H1 (cell line): ENCODE data around the gene C2orf42. TPM values are rescaled to one million over a fixed set of nuclear protein-coding genes. Genes with fewer than 3 reads are reported as not detected.

Experiments used
- CTCF ChIA-PET: fragments of 300-600 bp; sonication (Branson Sonifier 250); formaldehyde crosslinking; loops from one replicate; lab custom pipeline; 2021; ENCODE audit not compliant: partially characterized antibody; lab: Charles Lee
- POLR2A ChIA-PET: fragments of 300-600 bp; sonication (Branson Sonifier 250); formaldehyde crosslinking; loops from one replicate; lab custom pipeline; 2021; ENCODE audit warnings: inconsistent platforms; ENCODE audit not compliant: partially characterized antibody; lab: Charles Lee
- DNase-seq, 2 experiments: peaks; one replicate each; pipeline versions ENCODE4 v3.0.0 to v3.0.0-alpha.2; 2010 to 2022; ENCODE audit warnings: low spot score in 2 of 2, low read depth in 1 of 2, mixed read lengths in 1 of 2
- FAIRE-seq: peaks from 2 replicates; lab custom pipeline; 2011; peaks lifted over from hg19 to GRCh38; lab: Jason Lieb, UNC
- H2AFZ ChIP-seq: 2 replicates; pipeline ENCODE4 v1.8.1; 2012; ENCODE audit warnings: low read length, inconsistent platforms
- H2AK5ac ChIP-seq: 2 replicates; pipeline ENCODE4 v1.6.1; 2013; ENCODE audit warnings: low read depth, low read length
- H2BK120ac ChIP-seq: replicated peaks from 2 replicates; pipeline ENCODE3; 2013; ENCODE audit warnings: low read depth, low read length, inconsistent platforms
- H2BK12ac ChIP-seq: 2 replicates; pipeline ENCODE4 v1.6.1; 2013; ENCODE audit warnings: low read depth, low read length
- H2BK15ac ChIP-seq: 2 replicates; pipeline ENCODE4 v1.6.1; 2013; ENCODE audit warnings: low read length
- H2BK20ac ChIP-seq: 2 replicates; pipeline ENCODE4 v1.6.1; 2013; ENCODE audit warnings: low read length
- H2BK5ac ChIP-seq: 2 replicates; pipeline ENCODE4 v1.6.1; 2013; ENCODE audit warnings: low read depth, low read length
- H3K14ac ChIP-seq: 2 replicates; pipeline ENCODE4 v1.6.1; 2013; ENCODE audit warnings: inconsistent platforms; ENCODE audit not compliant: insufficient read length
- H3K18ac ChIP-seq: 2 replicates; pipeline ENCODE4 v1.6.1; 2013; ENCODE audit warnings: low read length; ENCODE audit errors: extremely low read depth
- H3K23ac ChIP-seq: 2 replicates; pipeline ENCODE4 v1.6.1; 2013; ENCODE audit warnings: inconsistent platforms; ENCODE audit not compliant: insufficient read length
- H3K23me2 ChIP-seq: 2 replicates; pipeline ENCODE4 v1.6.1; 2013; ENCODE audit warnings: low read depth, low read length
- H3K27ac ChIP-seq: 2 replicates; pipeline ENCODE4 v1.6.1; 2011; ENCODE audit warnings: low read depth, low read length, inconsistent platforms
- H3K27me3 ChIP-seq, 4 experiments: replicated peaks in 1 of 4; 1 replicate in 1 of 4; 2 replicates in 3 of 4; pipeline versions ENCODE4 v1.6.1 to v1.8.1; 2011 to 2013; ENCODE audit warnings: low read length in 3 of 4, mild to moderate bottlenecking in 3 of 4, inconsistent platforms in 2 of 4, mixed read lengths in 2 of 4, moderate library complexity in 1 of 4; ENCODE audit not compliant: control insufficient read depth in 3 of 4, insufficient read depth in 3 of 4; ENCODE audit errors: extremely low read depth in 1 of 4
- H3K36me3 ChIP-seq, 4 experiments: 2 replicates each; pipeline versions ENCODE4 v1.6.1 to v1.8.1; 2011 to 2013; ENCODE audit warnings: mild to moderate bottlenecking in 4 of 4, low read length in 3 of 4, moderate library complexity in 2 of 4, control low read depth in 1 of 4, inconsistent platforms in 1 of 4; ENCODE audit not compliant: insufficient read depth in 4 of 4, control insufficient read depth in 2 of 4
- H3K4ac ChIP-seq: replicated peaks from 2 replicates; pipeline ENCODE3; 2013; ENCODE audit warnings: low read length, low read depth, mixed read lengths, inconsistent platforms; ENCODE audit not compliant: insufficient read length
- H3K4me1 ChIP-seq, 4 experiments: replicated peaks in 1 of 4; 1 replicate in 1 of 4; 2 replicates in 3 of 4; pipeline versions ENCODE4 v1.6.1 to v1.8.1; 2011 to 2013; ENCODE audit warnings: low read length in 3 of 4, inconsistent platforms in 2 of 4, mixed read lengths in 1 of 4; ENCODE audit not compliant: insufficient read depth in 4 of 4, control insufficient read depth in 3 of 4
- H3K4me2 ChIP-seq, 2 experiments: 2 replicates each; pipeline versions ENCODE4 v1.6.1 to v1.8.1; 2011 to 2013; ENCODE audit warnings: low read depth in 2 of 2, low read length in 2 of 2, control low read depth in 1 of 2, inconsistent platforms in 1 of 2, mild to moderate bottlenecking in 1 of 2; ENCODE audit not compliant: insufficient read depth in 1 of 2
- H3K4me3 ChIP-seq, 4 experiments: fragments of 200-600, 300-600 bp in 1 of 4; sonication (generic), shearing (Covaris generic), sonication (Bioruptor Twin) in 1 of 4; 2 replicates each; pipeline versions ENCODE4 v1.5.1 to v1.8.1; 2011 to 2016; ENCODE audit warnings: low read length in 4 of 4, low read depth in 3 of 4, control low read depth in 2 of 4, inconsistent platforms in 2 of 4, mild to moderate bottlenecking in 2 of 4, mixed read lengths in 1 of 4, moderate library complexity in 1 of 4; ENCODE audit not compliant: insufficient read depth in 2 of 4; ENCODE audit errors: extremely low read depth in 1 of 4
- H3K56ac ChIP-seq: replicated peaks from 2 replicates; pipeline ENCODE3; 2013; ENCODE audit warnings: low read depth, mild to moderate bottlenecking, mixed read lengths, low read length, inconsistent platforms; ENCODE audit not compliant: insufficient read length
- H3K79me1 ChIP-seq: 2 replicates; pipeline ENCODE4 v1.6.1; 2013; ENCODE audit warnings: low read depth, low read length, control low read depth
- H3K79me2 ChIP-seq, 2 experiments: 2 replicates each; pipeline versions ENCODE4 v1.6.1 to v1.8.1; 2012 to 2013; ENCODE audit warnings: low read length in 2 of 2, mild to moderate bottlenecking in 2 of 2, inconsistent platforms in 1 of 2; ENCODE audit not compliant: insufficient read depth in 2 of 2, control insufficient read depth in 1 of 2
- H3K9ac ChIP-seq, 4 experiments: replicated peaks in 1 of 4; 1 replicate in 1 of 4; 2 replicates in 3 of 4; pipeline versions ENCODE4 v1.6.1 to v1.8.1; 2011 to 2013; ENCODE audit warnings: low read depth in 3 of 4, low read length in 3 of 4, control low read depth in 2 of 4, mild to moderate bottlenecking in 2 of 4, moderate library complexity in 2 of 4, inconsistent platforms in 1 of 4; ENCODE audit errors: extremely low read depth in 1 of 4
- H3K9me3 ChIP-seq, 2 experiments: 2 replicates each; pipeline versions ENCODE4 v1.6.1 to v1.8.1; 2012 to 2013; ENCODE audit warnings: mild to moderate bottlenecking in 2 of 2, moderate library complexity in 2 of 2, control low read depth in 1 of 2, inconsistent platforms in 1 of 2, low read depth in 1 of 2, low read length in 1 of 2, mixed read lengths in 1 of 2; ENCODE audit not compliant: insufficient read depth in 2 of 2
- H4K20me1 ChIP-seq, 2 experiments: replicated peaks in 1 of 2; 2 replicates each; pipeline versions ENCODE3 to v1.8.1; 2011 to 2013; ENCODE audit warnings: inconsistent platforms in 2 of 2, low read length in 2 of 2, mild to moderate bottlenecking in 1 of 2; ENCODE audit not compliant: insufficient read depth in 2 of 2, control insufficient read depth in 1 of 2
- H4K5ac ChIP-seq: 2 replicates; pipeline ENCODE4 v1.6.1; 2013; ENCODE audit warnings: low read length, low read depth, mixed read lengths, inconsistent platforms; ENCODE audit not compliant: insufficient read length
- H4K8ac ChIP-seq: 2 replicates; pipeline ENCODE4 v1.8.0; 2013; ENCODE audit warnings: mild to moderate bottlenecking, moderate library complexity, low read length, inconsistent platforms; ENCODE audit not compliant: insufficient read depth; ENCODE audit errors: extremely low read depth
- H4K91ac ChIP-seq: replicated peaks from 2 replicates; pipeline ENCODE3; 2013; ENCODE audit warnings: low read length, mixed read lengths, inconsistent platforms; ENCODE audit not compliant: insufficient read length
- BCL11A ChIP-seq, 2 experiments: IDR thresholded peaks; one replicate each; pipeline ENCODE4 v1.6.1; 2011; ENCODE audit warnings: low read depth in 2 of 2, low read length in 2 of 2, mild to moderate bottlenecking in 2 of 2
- GABPA ChIP-seq: IDR thresholded peaks from 2 replicates; pipeline ENCODE4 v1.6.1; 2011; ENCODE audit warnings: mild to moderate bottlenecking, low read length, moderate library complexity, borderline replicate concordance; ENCODE audit not compliant: insufficient read depth
- RAD21 ChIP-seq, 2 experiments: IDR thresholded peaks in 1 of 2; conservative IDR thresholded peaks in 1 of 2; 2 replicates each; pipeline ENCODE4 v1.6.1; 2011; ENCODE audit warnings: low read depth in 2 of 2, low read length in 2 of 2, improper control_type of control experiment in 1 of 2, inconsistent platforms in 1 of 2, mild to moderate bottlenecking in 1 of 2, moderate library complexity in 1 of 2
- RXRA ChIP-seq: IDR thresholded peaks from 2 replicates; pipeline ENCODE4 v1.6.1; 2011; ENCODE audit warnings: low read depth, mild to moderate bottlenecking, low read length, moderate library complexity; ENCODE audit not compliant: insufficient read depth
- SIX5 ChIP-seq: IDR thresholded peaks from 2 replicates; pipeline ENCODE4 v1.6.1; 2011; ENCODE audit warnings: mild to moderate bottlenecking, low read depth, low read length
- WGBS, 2 experiments: shearing (Covaris generic) in 1 of 2; methylation state at CpG; one replicate each; pipeline versions ENCODE4 v1.1.6 to v1.1.7; 2013 to 2015; ENCODE audit warnings: low lambda C conversion rate in 2 of 2, mixed read lengths in 2 of 2, inconsistent platforms in 1 of 2, low coverage in 1 of 2, missing lambda C conversion rate in 1 of 2; ENCODE audit not compliant: insufficient replicate concordance in 2 of 2, insufficient coverage in 1 of 2, insufficient read length in 1 of 2; ENCODE audit errors: extremely low coverage in 1 of 2, missing lambda C conversion rate in 1 of 2; 5-methylcytosine and 5-hydroxymethylcytosine counted together
- polyA plus RNA-seq, 7 experiments: library from polyadenylated mRNA; depleted of rRNA in 3 of 7; stranded (reverse) in 5 of 7; unstranded in 2 of 7; fragments of >200 nt in 5 of 7; fragments of 200-250 nt in 2 of 7; gene quantifications; 1 replicate in 5 of 7; 2 replicates in 1 of 7; 4 replicates in 1 of 7; pipeline versions ENCODE4 v1.2.1 to v1.2.3, GENCODE V29; 2011 to 2013; ENCODE audit warnings: missing spikeins in 2 of 7, mixed read lengths in 2 of 7
- total RNA-seq: library from RNA; stranded (reverse); fragmentation: NEBNext Ultra II Directional; extraction: Animal tissue kit (Norgen Biotek cat#: 25700); gene quantifications from 2 replicates; pipeline ENCODE4 v1.2.1, GENCODE V29; 2021
- TF ChIP-seq, protein P1 (sequence below): IDR thresholded peaks from 2 replicates; pipeline ENCODE4 v1.6.1; 2012; ENCODE audit warnings: low read length, inconsistent platforms

Gene C2orf42
- total and polyA plus RNA-seq, 2 of the 8 experiments (the other 6 are each of a cell fraction or from before 2014, with no cell fraction given) = 3.9 to 10.7 TPM

DNA sequence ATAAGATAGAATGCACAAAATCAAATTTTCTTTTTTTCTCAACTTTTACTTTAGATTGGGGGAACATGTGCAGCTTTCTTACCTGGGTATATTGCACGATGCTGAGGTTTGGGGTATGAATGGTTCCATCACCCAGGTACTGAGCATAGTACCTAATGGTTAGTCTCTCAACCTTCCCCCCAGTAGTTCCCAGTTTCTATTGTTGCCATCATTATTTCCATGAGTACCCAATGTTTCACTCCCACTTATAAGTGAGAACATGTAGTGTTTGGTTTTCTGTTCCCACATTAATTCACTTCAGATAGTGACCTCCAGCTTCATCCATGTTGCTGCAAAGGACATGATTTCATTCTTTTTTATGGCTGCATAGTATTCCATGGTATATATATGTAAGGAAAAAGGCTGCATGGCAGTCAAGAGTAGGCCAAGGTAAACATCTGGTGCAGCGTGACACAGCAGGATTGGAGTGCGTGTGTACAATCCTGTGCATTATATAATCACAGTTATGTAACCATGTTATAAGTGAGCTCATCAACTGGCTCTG is 10.5 kb upstream of the C2orf42 start:
- Histone ChIP-seq H4K8ac (no peak overlapping the region), H3K23ac (no peak overlapping the region), H2BK15ac (no peak overlapping the region), H4K5ac (no peak overlapping the region), H3K79me2 (no peaks in the 10 kb centered on the region), H3K14ac (no peak overlapping the region), H3K4ac (no peak overlapping the region), H2BK20ac (no peak overlapping the region), H3K56ac (no peak overlapping the region), H2BK120ac (no peak overlapping the region), H2AFZ (no peak overlapping the region), H2BK5ac (no peak overlapping the region), H2BK12ac (no peak overlapping the region), H3K36me3 (no peaks in the 10 kb centered on the region), H3K9me3 (no peaks in the 10 kb centered on the region), H3K4me1 (no peaks in the 10 kb centered on the region; a peak in 1 of 7 replicates), H3K27ac (no peak overlapping the region), H3K4me2 (no peak overlapping the region), H3K23me2 (no peaks in the 10 kb centered on the region), H4K91ac (no peak overlapping the region), H4K20me1 (peaks cover 0 to 1% of the 10 kb centered on the region in 2 experiments), H3K4me3 (no peak overlapping the region), H3K27me3 (no peaks in the 10 kb centered on the region), H3K18ac (no peak overlapping the region), H2AK5ac (no peak overlapping the region), H3K9ac (no peak overlapping the region), H3K79me1 (no peaks in the 10 kb centered on the region)
- 94% methylated on average over 3 of the region's 3 CpGs; no CpG with 5 or more reads in 1 of the 2 experiments for WGBS, 2 experiments
- FAIRE-seq = no peak
- no peak for DNase-seq
- POLR2A ChIA-PET = interaction anchor here (0.8 to 2.0 kb wide), 4 partner anchors 10 to 115 kb away, joined by 3 to 10 read pairs (median 4); partner anchors contain the start of gene C2orf42
- CTCF ChIA-PET = interaction anchor here (1.1 to 1.5 kb wide), 2 partner anchors 10 kb away, joined by 3 read pairs; partner anchors contain the start of gene C2orf42
- TF ChIP-seq SIX5 = no peak
- TF ChIP-seq RXRA = no peak
- TF ChIP-seq BCL11A (IDR thresholded peaks at IDR 0.05; ENCODE audit: low read depth in 2 of 2, low read length in 2 of 2) = no peak
- no peak for TF ChIP-seq RAD21 (IDR thresholded peaks at IDR 0.05 in 1 of 2, conservative IDR thresholded peaks at IDR 0.05 in 1 of 2; ENCODE audit: low read depth in 2 of 2, low read length in 2 of 2)
- TF ChIP-seq, protein P1, sequence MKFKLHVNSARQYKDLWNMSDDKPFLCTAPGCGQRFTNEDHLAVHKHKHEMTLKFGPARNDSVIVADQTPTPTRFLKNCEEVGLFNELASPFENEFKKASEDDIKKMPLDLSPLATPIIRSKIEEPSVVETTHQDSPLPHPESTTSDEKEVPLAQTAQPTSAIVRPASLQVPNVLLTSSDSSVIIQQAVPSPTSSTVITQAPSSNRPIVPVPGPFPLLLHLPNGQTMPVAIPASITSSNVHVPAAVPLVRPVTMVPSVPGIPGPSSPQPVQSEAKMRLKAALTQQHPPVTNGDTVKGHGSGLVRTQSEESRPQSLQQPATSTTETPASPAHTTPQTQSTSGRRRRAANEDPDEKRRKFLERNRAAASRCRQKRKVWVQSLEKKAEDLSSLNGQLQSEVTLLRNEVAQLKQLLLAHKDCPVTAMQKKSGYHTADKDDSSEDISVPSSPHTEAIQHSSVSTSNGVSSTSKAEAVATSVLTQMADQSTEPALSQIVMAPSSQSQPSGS = no peak
- no peak for TF ChIP-seq GABPA
